K562 (cell line): ENCODE results near the gene MYCBP2. TPM values are rescaled to one million over a fixed set of nuclear protein-coding genes. Genes with fewer than 3 reads are reported as not detected.

Experiments used
- ARID1B ChIP-seq: fragments of 450-650 bp; IDR thresholded peaks from 2 replicates; pipeline ENCODE4 v1.6.1; 2016; ENCODE audit warnings: antibody characterized with exemption, mild to moderate bottlenecking, inconsistent platforms
- ARID3B ChIP-seq: fragments of 250-450 bp; sonication (Bioruptor Pico); IDR thresholded peaks from 2 replicates; pipeline ENCODE4 v1.4.0; 2020; ENCODE audit warnings: borderline replicate concordance
- ARNT ChIP-seq, 2 experiments: fragments of 450-650 bp; IDR thresholded peaks; 2 replicates each; pipeline ENCODE4 v1.6.1; 2016; ENCODE audit warnings: mild to moderate bottlenecking in 1 of 2
- BMI1 ChIP-seq: fragments of 150-350 bp; IDR thresholded peaks from 2 replicates; pipeline ENCODE4 v1.6.1; 2014; ENCODE audit warnings: low read length
- KDM1A ChIP-seq, 2 experiments: fragments of 450-650 bp; IDR thresholded peaks; 2 replicates each; pipeline ENCODE4 v1.6.1; 2016; ENCODE audit warnings: mild to moderate bottlenecking in 2 of 2
- MED1 ChIP-seq: sonication (generic); formaldehyde crosslinking; IDR thresholded peaks from 2 replicates; pipeline ENCODE4 v1.8.1; 2023; ENCODE audit warnings: missing genetic modification reagents, borderline replicate concordance
- MEIS2 ChIP-seq: fragments of 450-650 bp; IDR thresholded peaks from 2 replicates; pipeline ENCODE4 v1.6.1; 2014; ENCODE audit warnings: mild to moderate bottlenecking; ENCODE audit not compliant: partially characterized antibody
- PHF21A ChIP-seq: fragments of 450-650 bp; IDR thresholded peaks from 2 replicates; pipeline ENCODE4 v1.6.1; 2017; ENCODE audit warnings: low read depth, borderline replicate concordance
- RBM22 ChIP-seq: fragments of 200-400 bp; formaldehyde crosslinking; IDR thresholded peaks from 2 replicates; pipeline ENCODE4 v1.6.1; 2018; ENCODE audit warnings: low read length, low read depth; ENCODE audit not compliant: poor library complexity, severe bottlenecking
- SETDB1 ChIP-seq: IDR thresholded peaks from one replicate; pipeline ENCODE4 v1.6.1; 2012; ENCODE audit warnings: low read length, control low read depth, inconsistent platforms
- TFE3 ChIP-seq: fragments of 450-650 bp; formaldehyde crosslinking; IDR thresholded peaks from 2 replicates; pipeline ENCODE4 v1.4.0; 2020; ENCODE audit warnings: mild to moderate bottlenecking, mixed read lengths
- U2AF1 ChIP-seq: fragments of 200-400 bp; formaldehyde crosslinking; optimal IDR thresholded peaks from 2 replicates; pipeline ENCODE3; 2017; ENCODE audit warnings: mild to moderate bottlenecking, low read depth, low read length, moderate library complexity
- USF1 ChIP-seq: sonication (generic); formaldehyde crosslinking; IDR thresholded peaks from 2 replicates; pipeline ENCODE4 v1.9.0; 2022; ENCODE audit warnings: mild to moderate bottlenecking, missing genetic modification reagents
- USF2 ChIP-seq: sonication (generic); formaldehyde crosslinking; IDR thresholded peaks from 2 replicates; pipeline ENCODE4 v1.5.0; 2020; ENCODE audit warnings: missing genetic modification reagents
- YY1 ChIP-seq, 3 experiments: IDR thresholded peaks; 2 replicates each; pipeline ENCODE4 v1.6.1; 2011; ENCODE audit warnings: low read length in 2 of 3, mild to moderate bottlenecking in 2 of 3, moderate library complexity in 2 of 3, borderline replicate concordance in 1 of 3, control low read depth in 1 of 3, low read depth in 1 of 3; ENCODE audit not compliant: insufficient read depth in 3 of 3, insufficient replicate concordance in 2 of 3, control insufficient read depth in 1 of 3, insufficient read length in 1 of 3; ENCODE audit errors: extremely low read depth in 1 of 3
- ZBTB1 ChIP-seq: sonication (generic); formaldehyde crosslinking; IDR thresholded peaks from 2 replicates; pipeline ENCODE4 v1.8.1; 2023; ENCODE audit warnings: missing genetic modification reagents, low read depth, mild to moderate bottlenecking, borderline replicate concordance
- ZNF395 ChIP-seq: fragments of 200-800 bp; sonication (Bioruptor generic); IDR thresholded peaks from 2 replicates; pipeline ENCODE4 v1.6.1; 2017; ENCODE audit warnings: missing genetic modification characterization, missing compliant biosample characterization
- ZNF512 ChIP-seq: IDR thresholded peaks from 2 replicates; pipeline ENCODE4 v1.6.1; 2016; ENCODE audit warnings: missing genetic modification characterization, missing compliant biosample characterization
- ZNF695 ChIP-seq: fragments of 450-650 bp; formaldehyde crosslinking; IDR thresholded peaks from 2 replicates; pipeline ENCODE4 v1.4.0; 2020; ENCODE audit warnings: mild to moderate bottlenecking, moderate library complexity
- polyA plus RNA-seq, 8 experiments: library from polyadenylated mRNA; depleted of rRNA in 4 of 8; stranded (reverse) in 5 of 8; unstranded in 3 of 8; fragments of >200 nt; fragmentation: Nextera tagmentation in 2 of 8; fragmentation: Illumina TruSeq in 1 of 8; extraction: Ambion mirVana in 2 of 8; extraction: Trizol in 1 of 8; gene quantifications; 2 replicates each; pipeline versions ENCODE4 v1.2.1 to v1.2.3, GENCODE V29; 2011 to 2014; ENCODE audit warnings: inconsistent platforms in 1 of 8, missing spikeins in 1 of 8
- total RNA-seq, 7 experiments: library from RNA; depleted of rRNA in 6 of 7; stranded (reverse); fragments of >200 nt in 6 of 7; fragmentation: Illumina TruSeq in 2 of 7; extraction: Trizol in 2 of 7; gene quantifications; 2 replicates each; pipeline versions ENCODE4 v1.2.1 to v1.2.3, GENCODE V29; 2011 to 2021; ENCODE audit warnings: low replicate concordance in 1 of 7

MYCBP2 gene
- total and polyA plus RNA-seq, 9 of the 15 experiments (the other 6 are each of a cell fraction or from before 2014, with no cell fraction given) = 13.2 to 47.2 (median 28.9) TPM

- no peak for TF ChIP-seq TFE3 (CRISPR knock-in tag)
- TF ChIP-seq ZNF512 (tag) = no peak
- no peak for TF ChIP-seq U2AF1
- TF ChIP-seq RBM22 = no peak
- no peak; the same call in 1 of the 2 replicates for TF ChIP-seq ZBTB1 (CRISPR knock-in tag)
- TF ChIP-seq KDM1A (IDR thresholded peaks at IDR 0.05) = peak in 1 of 2 experiments; percentile 45; a peak in 1 of 4 replicates
- no peak for TF ChIP-seq SETDB1
- TF ChIP-seq ARID1B = no peak
- TF ChIP-seq ARNT (IDR thresholded peaks at IDR 0.05) = no peak; a peak in 1 of 4 replicates
- no peak for TF ChIP-seq MED1 (CRISPR knock-in tag)
- TF ChIP-seq YY1 (IDR thresholded peaks at IDR 0.05; ENCODE audit: borderline replicate concordance in 1 of 3, control insufficient read depth in 1 of 3, extremely low read depth in 1 of 3, insufficient read depth in 3 of 3, insufficient read length in 1 of 3, insufficient replicate concordance in 2 of 3, low read depth in 1 of 3, low read length in 2 of 3) = peak; percentile 23 to 90 (median 75)
- TF ChIP-seq MEIS2 = peak; percentile 67
- TF ChIP-seq PHF21A = no peak
- no peak for TF ChIP-seq BMI1
- no peak for TF ChIP-seq ZNF695 (CRISPR knock-in tag)
- TF ChIP-seq ARID3B (CRISPR knock-in tag) = no peak
- no peak for TF ChIP-seq USF2
- TF ChIP-seq ZNF395 = no peak
- no peak for TF ChIP-seq USF1 (CRISPR knock-in tag)
Measured at GRCh38 chr13:77329133-77329910, 2.4 kb upstream of the MYCBP2 start (continued).
